ENCODE results near the gene TEX22.

Gene TEX22

GRCh38 chr14:105387530-105387922 lies 10.8 kb upstream of the TEX22 start:
- H3K9me3 ChIP-seq (ENCODE audit: control insufficient read depth, insufficient read depth, low read length): no peaks in the 10 kb centered on the region
- H3F3A ChIP-seq (ENCODE audit: control insufficient read depth, insufficient read depth): no peaks in the 10 kb centered on the region
- H3K4me3 ChIP-seq (ENCODE audit: low read length): no peak overlapping the region
- H4K20me1 ChIP-seq (ENCODE audit: control insufficient read depth, insufficient read depth, low read depth, low read length): no peaks in the 10 kb centered on the region
- no peaks in the 10 kb centered on the region for H3K9me2 ChIP-seq (replicated peaks; ENCODE audit: control insufficient read depth, low read length)
- H3K4me2 ChIP-seq (ENCODE audit: low read length): no peak overlapping the region
- H3K36me3 ChIP-seq (ENCODE audit: control insufficient read depth, low read length): no peaks in the 10 kb centered on the region
- no peaks in the 10 kb centered on the region for H3K27me3 ChIP-seq (ENCODE audit: control insufficient read depth, low read length)
- no peaks in the 10 kb centered on the region for H3K79me2 ChIP-seq (ENCODE audit: control insufficient read depth, low read length)
- H3K4me1 ChIP-seq (ENCODE audit: control insufficient read depth, low read length): peaks cover 9% of the 10 kb centered on the region
- TF ChIP-seq CTCF (IDR thresholded peaks at IDR 0.05; ENCODE audit: low read depth, low read length, poor library complexity, severe bottlenecking): no peak
- TF ChIP-seq EZH2phosphoT487 (IDR thresholded peaks at IDR 0.05; ENCODE audit: borderline replicate concordance, low read length): no peak
- no peak overlapping the region for H3K27ac ChIP-seq (ENCODE audit: low read depth, low read length)

GRCh38 chr14:105388110-105388951 lies 10.0 kb upstream of the TEX22 start:
- no peaks in the 10 kb centered on the region for H3K36me3 ChIP-seq (ENCODE audit: control insufficient read depth, low read length)
- peaks cover 9% of the 10 kb centered on the region for H3K4me1 ChIP-seq (ENCODE audit: control insufficient read depth, low read length)
- no peaks in the 10 kb centered on the region for H3K9me3 ChIP-seq (ENCODE audit: control insufficient read depth, insufficient read depth, low read length)
- no peak overlapping the region for H3K27ac ChIP-seq (ENCODE audit: low read depth, low read length)
- H3K79me2 ChIP-seq (ENCODE audit: control insufficient read depth, low read length): no peaks in the 10 kb centered on the region
- no peaks in the 10 kb centered on the region for H4K20me1 ChIP-seq (ENCODE audit: control insufficient read depth, insufficient read depth, low read depth, low read length)
- no peaks in the 10 kb centered on the region for H3K27me3 ChIP-seq (ENCODE audit: control insufficient read depth, low read length)
- no peak overlapping the region for H3K4me2 ChIP-seq (ENCODE audit: low read length)
- TF ChIP-seq EZH2phosphoT487 (IDR thresholded peaks at IDR 0.05; ENCODE audit: borderline replicate concordance, low read length): no peak
- TF ChIP-seq CTCF (IDR thresholded peaks at IDR 0.05; ENCODE audit: low read depth, low read length, poor library complexity, severe bottlenecking): no peak
- no peak overlapping the region for H3K4me3 ChIP-seq (ENCODE audit: low read length)
- H3K9me2 ChIP-seq (replicated peaks; ENCODE audit: control insufficient read depth, low read length): no peaks in the 10 kb centered on the region
- H3F3A ChIP-seq (ENCODE audit: control insufficient read depth, insufficient read depth): no peaks in the 10 kb centered on the region

- H3K36me3 ChIP-seq (ENCODE audit: control insufficient read depth, low read length): no peaks in the 10 kb centered on the region
- no peak overlapping the region for H3K4me2 ChIP-seq (ENCODE audit: low read length)
- no peak for TF ChIP-seq CTCF (IDR thresholded peaks at IDR 0.05; ENCODE audit: low read depth, low read length, poor library complexity, severe bottlenecking)
- no peak for TF ChIP-seq EZH2phosphoT487 (IDR thresholded peaks at IDR 0.05; ENCODE audit: borderline replicate concordance, low read length)
- peaks cover 9% of the 10 kb centered on the region for H3K4me1 ChIP-seq (ENCODE audit: control insufficient read depth, low read length)
- H3K9me2 ChIP-seq (replicated peaks; ENCODE audit: control insufficient read depth, low read length): no peaks in the 10 kb centered on the region
- no peak overlapping the region for H3K27ac ChIP-seq (ENCODE audit: low read depth, low read length)
- H3K27me3 ChIP-seq (ENCODE audit: control insufficient read depth, low read length): no peaks in the 10 kb centered on the region
- no peaks in the 10 kb centered on the region for H4K20me1 ChIP-seq (ENCODE audit: control insufficient read depth, insufficient read depth, low read depth, low read length)
- H3F3A ChIP-seq (ENCODE audit: control insufficient read depth, insufficient read depth): no peaks in the 10 kb centered on the region
- H3K4me3 ChIP-seq (ENCODE audit: low read length): no peak overlapping the region
- H3K9me3 ChIP-seq (ENCODE audit: control insufficient read depth, insufficient read depth, low read length): no peaks in the 10 kb centered on the region
- no peaks in the 10 kb centered on the region for H3K79me2 ChIP-seq (ENCODE audit: control insufficient read depth, low read length)
These were observed 9.4 kb upstream of the TEX22 start for GRCh38 chr14:105388976-105389375.
